HepG2 (cell line): ENCODE results near the gene PGPEP1. TPM values are rescaled to one million over a fixed set of nuclear protein-coding genes. Genes with fewer than 3 reads are reported as not detected.
A peak's percentile ranks its signal among the peaks of the same experiment; 100 is the strongest.

ENCODE experiments used
- DNMT1 ChIP-seq: sonication (generic); formaldehyde crosslinking; IDR thresholded peaks from 2 replicates; pipeline ENCODE4 v1.5.1; 2020; ENCODE audit warnings: mild to moderate bottlenecking, missing genetic modification reagents
- FOSL1 ChIP-seq: sonication (generic); formaldehyde crosslinking; IDR thresholded peaks from 2 replicates; pipeline ENCODE4 v1.9.0; 2021; ENCODE audit warnings: missing genetic modification reagents, borderline replicate concordance
- KAT8 ChIP-seq: IDR thresholded peaks from 2 replicates; pipeline ENCODE4 v1.6.1; 2016; ENCODE audit warnings: missing genetic modification reagents, missing compliant biosample characterization
- KDM4B ChIP-seq: sonication (generic); formaldehyde crosslinking; IDR thresholded peaks from 2 replicates; pipeline ENCODE4 v1.4.0; 2020; ENCODE audit warnings: missing genetic modification reagents
- KLF11 ChIP-seq: IDR thresholded peaks from 2 replicates; pipeline ENCODE4 v1.6.1; 2016; ENCODE audit warnings: missing compliant biosample characterization
- NONO ChIP-seq, 2 experiments: fragments of 450-650 bp in 1 of 2; sonication (generic) in 1 of 2; formaldehyde crosslinking in 1 of 2; IDR thresholded peaks in 1 of 2; conservative IDR thresholded peaks in 1 of 2; 2 replicates each; pipeline versions ENCODE4 v1.6.1 to v1.8.0; 2017 to 2022; ENCODE audit warnings: mild to moderate bottlenecking in 1 of 2, missing genetic modification reagents in 1 of 2, moderate library complexity in 1 of 2
- RBM39 ChIP-seq: fragments of 200-400 bp; formaldehyde crosslinking; IDR thresholded peaks from one replicate; pipeline ENCODE4 v1.6.1; 2018; ENCODE audit warnings: antibody characterized with exemption, mild to moderate bottlenecking, low read depth, low read length; ENCODE audit not compliant: poor library complexity, severe bottlenecking
- XRCC5 ChIP-seq: fragments of 200-400 bp; formaldehyde crosslinking; optimal IDR thresholded peaks from 2 replicates; pipeline ENCODE3; 2017; ENCODE audit warnings: mild to moderate bottlenecking, low read length
- ZFP62 ChIP-seq: sonication (generic); formaldehyde crosslinking; IDR thresholded peaks from 2 replicates; pipeline ENCODE4 v1.4.0; 2020; ENCODE audit warnings: missing genetic modification reagents
- ZNF333 ChIP-seq: sonication (generic); formaldehyde crosslinking; IDR thresholded peaks from 2 replicates; pipeline ENCODE4 v1.4.0; 2020; ENCODE audit warnings: mild to moderate bottlenecking, missing genetic modification reagents, borderline replicate concordance
- ZNF350 ChIP-seq: sonication (generic); formaldehyde crosslinking; IDR thresholded peaks from 2 replicates; pipeline ENCODE4 v1.4.0; 2020; ENCODE audit warnings: mild to moderate bottlenecking, low read depth, missing genetic modification reagents, borderline replicate concordance
- ZNF549 ChIP-seq: sonication (generic); formaldehyde crosslinking; IDR thresholded peaks from 2 replicates; pipeline ENCODE4 v1.5.0; 2020; ENCODE audit warnings: missing genetic modification reagents
- ZNF570 ChIP-seq: sonication (generic); formaldehyde crosslinking; IDR thresholded peaks from 2 replicates; pipeline ENCODE4 v1.4.0; 2020; ENCODE audit warnings: mild to moderate bottlenecking, missing genetic modification reagents, borderline replicate concordance
- ZNF598 ChIP-seq: sonication (generic); formaldehyde crosslinking; IDR thresholded peaks from 2 replicates; pipeline ENCODE4 v1.5.1; 2020; ENCODE audit warnings: mild to moderate bottlenecking, missing genetic modification reagents, borderline replicate concordance
- ZNF772 ChIP-seq: sonication (generic); formaldehyde crosslinking; IDR thresholded peaks from 2 replicates; pipeline ENCODE4 v1.5.0; 2020; ENCODE audit warnings: mild to moderate bottlenecking, missing genetic modification reagents
- ZSCAN12 ChIP-seq: sonication (generic); formaldehyde crosslinking; IDR thresholded peaks from 2 replicates; pipeline ENCODE4 v1.9.0; 2021; ENCODE audit warnings: mild to moderate bottlenecking, missing genetic modification reagents
- polyA plus RNA-seq, 8 experiments: library from polyadenylated mRNA; depleted of rRNA in 3 of 8; stranded (reverse) in 7 of 8; unstranded in 1 of 8; fragments of >200 nt; fragmentation: Illumina TruSeq in 4 of 8; extraction: Trizol in 4 of 8; gene quantifications; 2 replicates each; pipeline versions ENCODE4 v1.2.1 to v1.2.3, GENCODE V29; 2011 to 2016; ENCODE audit warnings: low read depth in 4 of 8, missing spikeins in 1 of 8, mixed read lengths in 1 of 8; ENCODE audit not compliant: insufficient read depth in 1 of 8
- total RNA-seq, 5 experiments: library from RNA; depleted of rRNA; stranded (reverse); fragments of >200 nt; fragmentation: Illumina TruSeq; extraction: Trizol; gene quantifications; 2 replicates each; pipeline ENCODE4 v1.2.3, GENCODE V29; 2016; ENCODE audit warnings: low read depth in 1 of 5
- TF ChIP-seq, protein P1 (sequence below): sonication (generic); formaldehyde crosslinking; IDR thresholded peaks from 2 replicates; pipeline ENCODE4 v1.4.0; 2020; ENCODE audit warnings: missing genetic modification reagents, borderline replicate concordance
- TF ChIP-seq, protein P2 (sequence below): sonication (generic); IDR thresholded peaks from 2 replicates; pipeline ENCODE4 v1.6.1; 2016; ENCODE audit warnings: low read depth, borderline replicate concordance
- TF ChIP-seq, protein P3 (sequence below): sonication (generic); formaldehyde crosslinking; IDR thresholded peaks from 2 replicates; pipeline ENCODE4 v1.5.0; 2020; ENCODE audit warnings: mild to moderate bottlenecking, missing genetic modification reagents, moderate library complexity
- TF ChIP-seq, protein P4 (sequence below): sonication (generic); formaldehyde crosslinking; IDR thresholded peaks from 2 replicates; pipeline ENCODE4 v1.4.0; 2020; ENCODE audit warnings: mild to moderate bottlenecking, missing genetic modification reagents

PGPEP1 gene
- total and polyA plus RNA-seq, 2 of the 13 experiments (the other 11 are each of a cell fraction or from before 2014, with no cell fraction given) = 53.1 to 56.6 TPM

DNA sequence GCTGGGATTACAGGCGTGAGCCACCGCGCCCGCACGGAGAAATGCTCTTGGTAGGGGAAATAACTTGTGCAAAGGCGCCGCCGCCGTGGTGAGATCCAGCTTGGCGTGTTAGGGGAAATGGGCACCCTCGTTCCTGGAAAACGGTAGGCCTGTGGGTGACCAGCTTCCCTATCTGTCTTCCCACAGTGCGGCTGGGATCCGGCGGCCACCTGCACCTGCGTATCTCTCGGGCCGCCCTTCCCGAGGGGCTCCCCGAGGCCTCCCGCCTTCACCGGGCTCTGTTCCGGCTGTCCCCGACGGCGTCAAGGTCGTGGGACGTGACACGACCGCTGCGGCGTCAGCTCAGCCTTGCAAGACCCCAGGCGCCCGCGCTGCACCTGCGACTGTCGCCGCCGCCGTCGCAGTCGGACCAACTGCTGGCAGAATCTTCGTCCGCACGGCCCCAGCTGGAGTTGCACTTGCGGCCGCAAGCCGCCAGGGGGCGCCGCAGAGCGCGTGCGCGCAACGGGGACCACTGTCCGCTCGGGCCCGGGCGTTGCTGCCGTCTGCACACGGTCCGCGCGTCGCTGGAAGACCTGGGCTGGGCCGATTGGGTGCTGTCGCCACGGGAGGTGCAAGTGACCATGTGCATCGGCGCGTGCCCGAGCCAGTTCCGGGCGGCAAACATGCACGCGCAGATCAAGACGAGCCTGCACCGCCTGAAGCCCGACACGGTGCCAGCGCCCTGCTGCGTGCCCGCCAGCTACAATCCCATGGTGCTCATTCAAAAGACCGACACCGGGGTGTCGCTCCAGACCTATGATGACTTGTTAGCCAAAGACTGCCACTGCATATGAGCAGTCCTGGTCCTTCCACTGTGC is 47.9 kb downstream of the PGPEP1 start (continued):
- TF ChIP-seq KAT8 (CRISPR knock-in tag) = peak; percentile 52; the same call in 1 of the 2 replicates
- peak; percentile 58; the same call in 1 of the 2 replicates for TF ChIP-seq ZNF350 (CRISPR knock-in tag)
- peak; percentile 21; the same call in 1 of the 2 replicates for TF ChIP-seq FOSL1 (CRISPR knock-in tag)
- no peak for TF ChIP-seq NONO (IDR thresholded peaks at IDR 0.05)
- TF ChIP-seq NONO (CRISPR knock-in tag; conservative IDR thresholded peaks at IDR 0.05) = peak; percentile 97
- TF ChIP-seq ZNF598 (CRISPR knock-in tag) = 0 out of 2 replicates have a peak, but pooled peaks have one; percentile 38
- TF ChIP-seq, protein P1, sequence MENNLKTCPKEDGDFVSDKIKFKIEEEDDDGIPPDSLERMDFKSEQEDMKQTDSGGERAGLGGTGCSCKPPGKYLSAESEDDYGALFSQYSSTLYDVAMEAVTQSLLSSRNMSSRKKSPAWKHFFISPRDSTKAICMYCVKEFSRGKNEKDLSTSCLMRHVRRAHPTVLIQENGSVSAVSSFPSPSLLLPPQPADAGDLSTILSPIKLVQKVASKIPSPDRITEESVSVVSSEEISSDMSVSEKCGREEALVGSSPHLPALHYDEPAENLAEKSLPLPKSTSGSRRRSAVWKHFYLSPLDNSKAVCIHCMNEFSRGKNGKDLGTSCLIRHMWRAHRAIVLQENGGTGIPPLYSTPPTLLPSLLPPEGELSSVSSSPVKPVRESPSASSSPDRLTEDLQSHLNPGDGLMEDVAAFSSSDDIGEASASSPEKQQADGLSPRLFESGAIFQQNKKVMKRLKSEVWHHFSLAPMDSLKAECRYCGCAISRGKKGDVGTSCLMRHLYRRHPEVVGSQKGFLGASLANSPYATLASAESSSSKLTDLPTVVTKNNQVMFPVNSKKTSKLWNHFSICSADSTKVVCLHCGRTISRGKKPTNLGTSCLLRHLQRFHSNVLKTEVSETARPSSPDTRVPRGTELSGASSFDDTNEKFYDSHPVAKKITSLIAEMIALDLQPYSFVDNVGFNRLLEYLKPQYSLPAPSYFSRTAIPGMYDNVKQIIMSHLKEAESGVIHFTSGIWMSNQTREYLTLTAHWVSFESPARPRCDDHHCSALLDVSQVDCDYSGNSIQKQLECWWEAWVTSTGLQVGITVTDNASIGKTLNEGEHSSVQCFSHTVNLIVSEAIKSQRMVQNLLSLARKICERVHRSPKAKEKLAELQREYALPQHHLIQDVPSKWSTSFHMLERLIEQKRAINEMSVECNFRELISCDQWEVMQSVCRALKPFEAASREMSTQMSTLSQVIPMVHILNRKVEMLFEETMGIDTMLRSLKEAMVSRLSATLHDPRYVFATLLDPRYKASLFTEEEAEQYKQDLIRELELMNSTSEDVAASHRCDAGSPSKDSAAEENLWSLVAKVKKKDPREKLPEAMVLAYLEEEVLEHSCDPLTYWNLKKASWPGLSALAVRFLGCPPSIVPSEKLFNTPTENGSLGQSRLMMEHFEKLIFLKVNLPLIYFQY (CRISPR knock-in tag) = no peak
- peak; percentile 97 for TF ChIP-seq RBM39
- no peak for TF ChIP-seq ZSCAN12 (CRISPR knock-in tag)
- peak; percentile 76 for TF ChIP-seq XRCC5
- TF ChIP-seq, protein P2, sequence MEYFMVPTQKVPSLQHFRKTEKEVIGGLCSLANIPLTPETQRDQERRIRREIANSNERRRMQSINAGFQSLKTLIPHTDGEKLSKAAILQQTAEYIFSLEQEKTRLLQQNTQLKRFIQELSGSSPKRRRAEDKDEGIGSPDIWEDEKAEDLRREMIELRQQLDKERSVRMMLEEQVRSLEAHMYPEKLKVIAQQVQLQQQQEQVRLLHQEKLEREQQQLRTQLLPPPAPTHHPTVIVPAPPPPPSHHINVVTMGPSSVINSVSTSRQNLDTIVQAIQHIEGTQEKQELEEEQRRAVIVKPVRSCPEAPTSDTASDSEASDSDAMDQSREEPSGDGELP = peak; percentile 73; the same call in 1 of the 2 replicates
- peak; percentile 86; the same call in 1 of the 2 replicates for TF ChIP-seq ZNF772 (CRISPR knock-in tag)
- no peak for TF ChIP-seq KDM4B (CRISPR knock-in tag)
- TF ChIP-seq ZNF333 (CRISPR knock-in tag) = peak; percentile 71; the same call in 1 of the 2 replicates
- TF ChIP-seq ZNF570 = no peak
- peak; percentile 68; the same call in 1 of the 2 replicates for TF ChIP-seq ZFP62
- TF ChIP-seq, protein P3, sequence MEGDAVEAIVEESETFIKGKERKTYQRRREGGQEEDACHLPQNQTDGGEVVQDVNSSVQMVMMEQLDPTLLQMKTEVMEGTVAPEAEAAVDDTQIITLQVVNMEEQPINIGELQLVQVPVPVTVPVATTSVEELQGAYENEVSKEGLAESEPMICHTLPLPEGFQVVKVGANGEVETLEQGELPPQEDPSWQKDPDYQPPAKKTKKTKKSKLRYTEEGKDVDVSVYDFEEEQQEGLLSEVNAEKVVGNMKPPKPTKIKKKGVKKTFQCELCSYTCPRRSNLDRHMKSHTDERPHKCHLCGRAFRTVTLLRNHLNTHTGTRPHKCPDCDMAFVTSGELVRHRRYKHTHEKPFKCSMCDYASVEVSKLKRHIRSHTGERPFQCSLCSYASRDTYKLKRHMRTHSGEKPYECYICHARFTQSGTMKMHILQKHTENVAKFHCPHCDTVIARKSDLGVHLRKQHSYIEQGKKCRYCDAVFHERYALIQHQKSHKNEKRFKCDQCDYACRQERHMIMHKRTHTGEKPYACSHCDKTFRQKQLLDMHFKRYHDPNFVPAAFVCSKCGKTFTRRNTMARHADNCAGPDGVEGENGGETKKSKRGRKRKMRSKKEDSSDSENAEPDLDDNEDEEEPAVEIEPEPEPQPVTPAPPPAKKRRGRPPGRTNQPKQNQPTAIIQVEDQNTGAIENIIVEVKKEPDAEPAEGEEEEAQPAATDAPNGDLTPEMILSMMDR = peak; percentile 95
- TF ChIP-seq, protein P4, sequence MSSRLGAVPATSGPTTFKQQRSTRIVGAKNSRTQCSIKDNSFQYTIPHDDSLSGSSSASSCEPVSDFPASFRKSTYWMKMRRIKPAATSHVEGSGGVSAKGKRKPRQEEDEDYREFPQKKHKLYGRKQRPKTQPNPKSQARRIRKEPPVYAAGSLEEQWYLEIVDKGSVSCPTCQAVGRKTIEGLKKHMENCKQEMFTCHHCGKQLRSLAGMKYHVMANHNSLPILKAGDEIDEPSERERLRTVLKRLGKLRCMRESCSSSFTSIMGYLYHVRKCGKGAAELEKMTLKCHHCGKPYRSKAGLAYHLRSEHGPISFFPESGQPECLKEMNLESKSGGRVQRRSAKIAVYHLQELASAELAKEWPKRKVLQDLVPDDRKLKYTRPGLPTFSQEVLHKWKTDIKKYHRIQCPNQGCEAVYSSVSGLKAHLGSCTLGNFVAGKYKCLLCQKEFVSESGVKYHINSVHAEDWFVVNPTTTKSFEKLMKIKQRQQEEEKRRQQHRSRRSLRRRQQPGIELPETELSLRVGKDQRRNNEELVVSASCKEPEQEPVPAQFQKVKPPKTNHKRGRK (CRISPR knock-in tag) = no peak
- 0 out of 2 replicates have a peak, but pooled peaks have one; percentile 26 for TF ChIP-seq ZNF549 (CRISPR knock-in tag)
- TF ChIP-seq KLF11 (CRISPR knock-in tag) = no peak
- TF ChIP-seq DNMT1 (CRISPR knock-in tag) = peak; percentile 97
